GM21723 (cell line): ENCODE results near the gene SFI1.

Source experiments
- ATAC-seq: cut with Tn5 transposase; IDR thresholded peaks from one replicate; pipeline ENCODE4 v1.9.1; 2021; ENCODE audit warnings: mild to moderate bottlenecking, moderate library complexity; ENCODE audit not compliant: unreplicated experiment

The SFI1 gene

DNA sequence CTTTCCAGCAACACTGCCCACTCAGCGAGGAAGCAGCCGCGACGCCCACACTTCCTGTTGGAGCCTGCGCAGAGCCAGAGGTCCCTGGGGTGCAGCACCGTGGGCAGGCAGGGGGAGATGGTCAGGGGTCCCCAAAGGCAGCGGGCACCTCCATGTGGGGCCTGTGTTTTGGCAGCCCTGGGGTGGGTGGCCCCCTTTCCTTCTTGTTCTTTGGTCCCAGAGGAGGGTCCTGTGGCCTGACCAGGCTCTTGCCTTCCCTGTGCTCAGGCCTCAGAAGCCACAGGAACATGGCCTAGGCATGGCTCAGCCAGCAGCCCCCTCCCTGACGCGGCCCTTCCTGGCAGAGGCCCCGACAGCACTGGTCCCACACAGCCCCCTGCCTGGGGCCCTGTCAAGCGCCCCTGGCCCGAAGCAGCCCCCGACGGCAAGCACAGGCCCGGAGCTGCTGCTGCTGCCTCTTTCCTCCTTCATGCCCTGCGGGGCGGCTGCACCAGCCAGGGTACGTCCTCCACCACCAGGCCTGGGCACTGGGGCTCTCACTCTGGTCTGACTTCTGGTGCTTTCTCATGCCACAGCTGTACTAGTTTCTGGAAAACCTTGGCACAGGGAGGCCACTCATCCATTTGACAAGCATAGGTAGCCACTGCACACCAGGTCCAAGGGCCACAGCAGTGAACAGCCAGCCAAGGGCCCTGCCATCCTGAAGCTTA lies 118.6 kb downstream of the SFI1 start:
- no peak for ATAC-seq

DNA sequence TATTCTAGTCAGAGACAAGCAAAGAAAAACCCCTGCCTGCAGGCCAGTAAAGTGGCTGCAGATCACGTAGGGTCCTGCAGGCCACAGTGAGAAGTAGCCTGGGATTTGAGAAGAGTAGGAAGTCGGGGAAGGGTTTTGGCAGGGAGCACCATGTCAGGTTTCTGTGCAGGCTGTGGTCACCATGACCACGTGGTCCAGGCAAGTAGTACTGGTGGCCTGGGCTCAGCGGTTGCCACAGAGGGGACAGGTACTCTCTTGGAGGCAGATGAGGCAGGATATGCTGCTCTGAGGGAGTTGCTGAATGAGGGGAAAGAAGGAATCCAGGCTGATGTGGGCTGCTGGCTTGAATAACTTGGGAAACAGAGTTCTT lies 119.1 kb downstream of the SFI1 start:
- ATAC-seq, result no peak

DNA sequence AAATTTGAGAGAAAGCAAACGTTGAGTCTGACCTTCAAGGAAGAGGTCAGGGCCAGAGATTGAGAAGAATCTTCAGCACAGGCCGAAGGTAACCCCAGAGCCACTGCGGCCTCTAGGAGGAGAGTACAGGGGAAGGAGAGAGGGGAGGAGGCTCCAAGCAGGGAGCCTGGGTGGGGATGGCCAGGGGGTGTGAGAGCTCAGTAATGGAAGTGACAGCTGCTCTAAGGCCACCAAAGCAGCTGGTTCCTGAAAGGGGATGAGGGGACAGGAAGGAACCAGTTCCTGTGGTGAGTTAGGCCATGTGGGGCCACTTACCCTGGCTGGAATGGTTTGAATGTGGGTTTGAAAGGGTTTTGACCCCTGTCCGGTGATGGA lies 119.6 kb downstream of the SFI1 start:
- ATAC-seq, result no peak

DNA sequence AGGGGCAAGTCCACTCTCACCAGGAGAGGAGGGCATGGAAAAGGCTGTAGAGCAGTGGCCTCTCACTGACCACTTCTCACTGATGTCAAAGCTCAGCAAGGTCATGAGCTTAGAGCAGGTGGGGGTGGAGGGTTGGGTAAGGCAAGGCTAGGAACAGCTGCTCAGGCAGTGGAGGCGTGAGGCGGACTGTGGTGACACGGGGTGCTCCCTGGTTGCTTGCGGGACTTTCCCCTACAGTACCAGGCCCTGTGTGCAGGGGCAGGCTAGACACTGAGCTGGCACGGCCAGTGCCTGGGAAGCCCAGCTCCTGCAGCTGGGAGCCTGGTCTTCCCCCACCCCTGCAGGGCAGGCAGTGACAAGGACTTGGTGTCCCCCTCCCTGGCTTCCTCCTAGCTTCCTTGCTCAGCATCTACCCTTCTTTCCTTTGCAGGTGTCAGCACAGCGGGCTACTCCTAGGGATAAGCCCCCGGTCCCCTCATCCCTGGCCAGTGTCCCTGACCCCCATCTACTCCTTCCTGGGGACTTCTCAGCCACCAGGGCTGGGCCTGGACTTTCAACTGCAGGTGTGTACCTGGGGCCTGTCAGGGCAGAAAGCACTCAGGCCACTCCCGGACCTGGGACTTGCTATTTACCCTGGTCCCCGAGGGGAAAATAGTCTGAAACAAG lies 120.1 kb downstream of the SFI1 start:
- no peak for ATAC-seq

DNA sequence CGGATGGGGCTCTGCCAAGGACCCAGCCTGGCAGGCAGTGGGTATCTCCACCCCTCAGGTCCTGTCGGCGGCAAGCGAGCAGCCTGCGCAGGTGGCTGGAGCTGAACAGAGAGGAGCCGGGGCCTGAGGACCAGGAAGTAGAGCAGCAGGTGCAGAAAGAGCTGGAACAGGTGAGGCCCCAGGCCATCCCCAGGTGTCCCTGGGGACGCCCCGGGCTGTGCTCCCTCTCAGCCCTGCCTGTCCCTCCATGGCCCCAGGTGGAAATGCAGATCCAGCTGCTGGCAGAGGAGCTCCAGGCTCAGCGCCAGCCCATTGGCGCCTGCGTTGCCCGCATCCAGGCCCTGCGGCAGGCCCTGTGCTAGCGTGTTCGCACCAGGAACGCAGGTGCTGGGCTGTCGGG lies 121.7 kb downstream of the SFI1 start:
- ATAC-seq, result no peak

DNA sequence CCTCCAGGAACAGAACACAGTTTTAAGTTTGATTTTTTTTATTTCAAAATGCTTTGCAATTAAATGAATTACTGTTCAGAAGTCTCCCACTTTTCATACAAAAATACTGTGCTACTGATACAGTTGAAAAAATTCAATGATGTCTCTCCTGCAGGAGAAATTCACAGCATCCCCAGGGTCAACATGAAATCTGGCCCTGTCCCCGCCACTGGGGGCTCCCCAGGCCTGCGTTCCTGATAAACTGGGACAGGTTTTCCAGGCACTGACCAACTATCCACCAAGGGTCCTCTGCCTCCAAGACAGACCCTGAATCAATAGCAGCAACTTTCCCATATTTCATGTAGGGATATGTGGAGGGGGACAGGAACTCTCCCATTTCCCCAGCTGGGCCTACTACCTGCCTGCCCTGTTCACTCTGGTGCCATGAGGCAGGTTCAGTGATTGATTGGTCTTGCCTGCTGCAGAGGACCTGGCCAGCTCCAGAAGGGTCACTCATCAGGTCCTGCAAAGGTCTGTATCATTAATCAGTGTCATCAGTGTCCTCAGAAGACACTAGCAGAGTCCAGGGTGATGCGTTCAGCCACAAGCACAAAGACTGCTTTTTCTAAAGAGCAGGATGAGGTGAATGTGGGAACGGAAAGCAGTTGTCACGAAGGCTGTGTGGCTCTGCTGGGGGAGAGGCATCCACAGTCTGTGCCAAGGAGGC lies 122.3 kb downstream of the SFI1 start:
- no peak for ATAC-seq

DNA sequence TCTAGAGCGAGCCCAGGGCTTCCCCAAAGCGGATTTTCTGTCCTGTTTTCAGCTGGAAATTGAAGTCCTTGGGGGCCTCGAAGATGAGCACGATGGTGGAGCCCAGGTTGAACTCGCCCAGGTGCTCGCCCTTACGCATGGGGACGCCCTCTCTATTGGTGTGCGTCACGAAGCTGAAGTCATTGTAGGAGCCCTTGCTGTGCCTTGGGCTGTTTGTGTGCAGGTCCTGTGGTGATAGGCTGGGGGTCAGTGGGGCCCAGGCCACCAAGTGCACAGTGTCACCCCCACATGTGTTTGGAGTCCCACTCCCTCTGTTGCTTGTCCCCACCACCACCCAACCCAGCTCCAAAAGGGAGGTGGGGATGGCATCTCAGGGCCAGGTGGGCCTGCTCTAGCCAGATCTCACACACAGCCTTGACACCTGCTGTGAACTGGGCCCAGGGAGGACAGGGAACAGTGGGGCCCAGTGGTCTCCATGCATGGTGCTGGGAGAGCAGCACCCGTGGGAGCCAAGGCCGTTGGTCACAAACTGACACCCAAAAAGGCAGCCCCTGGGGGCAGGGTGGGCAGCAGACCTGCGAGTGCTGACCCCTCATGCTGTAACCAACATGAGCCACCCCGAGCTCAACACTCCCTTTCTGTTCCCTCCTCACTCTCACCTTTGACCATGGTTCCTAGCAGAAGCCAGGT lies 123.4 kb downstream of the SFI1 start:
- no peak for ATAC-seq

DNA sequence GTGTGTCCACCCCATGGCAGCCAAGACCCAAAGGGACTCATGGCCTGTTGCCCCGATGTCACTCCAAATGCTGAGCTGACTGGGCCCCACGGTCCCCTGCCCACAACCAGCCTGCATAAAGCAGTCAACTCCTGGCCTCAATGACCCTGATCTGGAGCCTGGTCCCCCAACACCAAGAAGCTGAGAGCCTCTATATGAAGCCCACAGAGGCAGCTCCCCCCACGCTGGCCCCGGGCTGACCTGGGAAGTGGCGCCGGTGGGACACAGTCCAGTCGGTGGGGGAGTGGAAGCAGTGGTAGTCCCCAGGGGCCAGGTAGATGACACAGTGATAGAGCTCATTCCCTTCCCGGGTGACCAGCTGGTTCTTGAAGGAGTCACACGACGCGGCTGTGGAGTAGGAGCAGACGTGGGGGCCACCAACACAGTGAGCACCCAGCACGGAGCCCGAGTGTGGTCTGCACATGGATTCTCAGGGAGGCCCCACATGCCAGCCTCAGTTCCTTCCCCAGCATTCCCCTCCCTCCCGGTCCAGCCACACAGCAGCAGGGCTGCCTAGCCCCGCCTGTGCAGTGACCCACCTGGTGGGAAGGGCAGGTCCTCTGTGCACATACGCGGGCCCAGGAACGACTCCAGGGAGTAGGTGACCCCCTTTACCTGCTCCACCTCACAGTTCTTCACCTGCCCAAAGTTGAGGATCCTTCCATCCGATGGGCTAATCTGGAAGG lies 124.6 kb downstream of the SFI1 start:
- ATAC-seq, result no peak

DNA sequence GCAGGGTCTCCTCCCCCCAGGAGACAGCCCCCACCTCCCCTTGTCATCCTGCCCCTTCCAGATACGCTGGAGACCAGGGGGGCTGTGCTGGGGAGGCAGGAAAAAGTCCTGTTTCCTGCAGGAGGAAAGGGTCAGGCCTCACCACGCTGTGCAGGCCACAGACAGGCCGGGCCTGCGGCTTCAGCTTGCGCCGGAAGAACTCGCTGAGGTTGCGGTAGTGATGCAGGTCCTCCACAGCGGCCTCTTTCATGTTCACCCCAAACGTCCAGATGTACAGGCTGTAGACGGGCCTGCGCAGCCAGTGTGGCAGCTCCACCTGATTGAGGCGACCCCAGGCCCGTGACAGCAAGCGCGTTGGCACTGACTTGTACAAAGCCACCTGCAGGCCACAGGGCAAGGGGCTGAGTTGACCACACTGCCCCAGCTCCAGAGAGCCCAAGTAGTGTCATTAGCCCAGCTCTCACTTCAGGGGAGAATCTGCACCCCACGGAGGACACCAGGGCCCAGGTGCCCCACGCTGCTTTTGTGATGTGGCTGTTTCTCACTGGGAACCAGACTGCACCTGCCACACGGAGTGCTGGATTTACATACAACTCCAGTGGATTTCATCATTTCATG lies 125.3 kb downstream of the SFI1 start:
- no peak for ATAC-seq

DNA sequence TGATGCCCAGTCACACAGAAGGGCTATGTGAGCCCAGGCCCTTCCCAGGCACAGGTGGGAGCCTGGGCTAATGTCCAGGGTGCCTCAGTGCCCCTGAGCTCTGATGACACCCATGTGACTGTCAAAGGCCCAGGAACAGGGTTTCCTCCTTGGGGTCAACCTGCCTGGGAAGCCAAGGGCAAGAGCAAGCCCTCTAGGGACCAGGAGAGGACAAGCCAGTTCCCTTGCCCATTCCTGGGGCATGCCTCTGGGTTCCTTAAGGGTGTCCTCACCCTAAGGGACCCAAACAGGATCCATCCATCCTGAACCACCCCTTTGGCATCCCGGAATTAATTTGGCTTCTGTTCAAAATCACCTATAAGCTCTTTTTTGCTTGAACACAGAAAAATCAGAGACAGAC lies 126.6 kb downstream of the SFI1 start:
- no peak for ATAC-seq

DNA sequence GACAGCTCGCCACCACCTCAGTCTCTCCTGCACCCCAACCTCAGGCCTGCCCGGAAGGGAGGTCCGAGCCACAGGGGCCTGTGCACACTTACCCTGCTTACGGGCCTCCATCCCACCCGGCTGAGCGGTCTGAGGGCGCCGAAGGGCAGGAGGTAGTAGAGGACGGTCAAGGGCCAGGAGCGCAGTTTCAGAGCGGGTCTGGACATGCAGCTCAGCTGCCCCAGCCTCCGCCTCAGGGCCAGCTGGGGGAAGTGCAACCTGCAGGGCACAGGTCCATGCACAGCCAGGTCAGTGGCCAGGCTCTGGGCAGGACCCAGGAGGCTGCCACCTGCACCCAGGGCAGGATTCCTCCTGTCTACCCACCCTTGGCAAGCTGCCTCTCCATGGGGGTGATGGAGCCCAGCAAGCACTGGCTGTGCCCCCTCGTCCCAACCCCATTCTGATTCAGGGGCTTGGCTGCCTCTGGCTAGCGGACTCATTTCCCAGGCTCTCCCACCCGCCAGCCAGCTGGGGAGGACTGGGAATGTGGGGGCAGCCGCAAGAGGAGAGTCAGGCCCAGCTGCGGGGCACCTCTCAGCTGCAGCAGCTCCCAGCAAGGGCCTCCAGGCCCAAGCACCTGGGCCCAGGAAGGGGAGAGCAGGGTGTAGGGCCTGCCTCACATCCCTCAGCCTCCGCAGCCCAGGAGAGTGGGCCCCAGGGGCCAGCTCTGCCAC lies 127.4 kb downstream of the SFI1 start:
- ATAC-seq, result no peak

DNA sequence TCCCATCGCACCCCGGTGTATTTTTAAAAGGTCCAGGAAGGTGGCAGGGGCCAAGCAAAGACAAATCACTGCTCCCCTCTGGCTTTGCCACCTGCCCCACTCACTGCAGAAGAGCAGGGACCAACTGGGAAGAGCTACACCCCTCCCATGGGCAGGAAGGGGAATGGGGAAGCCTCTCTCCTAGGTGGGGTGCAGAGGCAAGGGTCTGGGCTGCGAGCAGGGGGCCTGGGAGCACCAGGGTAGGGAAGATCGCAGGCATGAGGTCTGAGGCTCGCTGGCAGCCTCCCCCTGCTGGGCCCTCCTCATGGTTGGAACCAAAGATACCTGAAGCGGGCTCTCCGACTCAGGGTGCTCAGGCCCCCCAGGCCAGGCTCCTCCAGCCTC lies 128.9 kb downstream of the SFI1 start:
- ATAC-seq, result no peak

DNA sequence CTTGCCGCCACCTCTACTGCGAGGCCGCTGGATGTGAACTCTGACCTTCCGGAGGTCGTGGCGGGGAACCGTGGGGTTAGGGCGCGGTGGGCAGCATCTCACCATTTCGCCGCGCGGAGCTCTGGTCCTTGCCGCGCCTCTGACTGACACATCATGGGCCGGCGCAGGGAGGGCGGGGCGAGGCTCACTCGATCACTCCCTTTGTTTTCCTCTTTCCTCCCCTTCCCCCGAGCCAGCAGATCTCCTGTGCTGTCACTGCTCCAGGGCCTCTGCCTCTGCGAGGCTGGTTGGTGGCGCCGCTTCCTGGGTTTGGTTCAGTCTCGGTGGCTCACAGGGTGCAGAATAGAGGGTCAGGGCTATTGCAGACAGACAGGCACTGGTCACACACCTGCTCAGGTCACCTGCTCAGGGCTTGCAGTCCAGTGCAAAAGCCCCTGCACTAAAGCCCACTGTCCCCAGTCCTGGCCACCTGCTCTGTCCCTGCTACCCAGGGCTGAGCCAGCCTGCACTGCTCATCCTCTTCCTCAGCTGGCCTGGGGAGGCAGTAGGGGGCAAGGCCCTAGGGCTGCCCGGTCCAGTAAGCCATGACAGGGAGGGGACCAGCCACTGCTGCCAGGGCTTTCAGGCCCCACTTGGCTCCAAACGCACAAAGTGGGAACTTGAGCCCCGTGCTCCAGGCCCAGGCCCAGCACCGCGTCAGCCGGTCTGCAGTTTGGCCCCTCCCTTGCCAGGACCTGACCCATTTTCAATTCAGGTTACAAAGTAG lies 129.5 kb downstream of the SFI1 start:
- no peak for ATAC-seq

DNA sequence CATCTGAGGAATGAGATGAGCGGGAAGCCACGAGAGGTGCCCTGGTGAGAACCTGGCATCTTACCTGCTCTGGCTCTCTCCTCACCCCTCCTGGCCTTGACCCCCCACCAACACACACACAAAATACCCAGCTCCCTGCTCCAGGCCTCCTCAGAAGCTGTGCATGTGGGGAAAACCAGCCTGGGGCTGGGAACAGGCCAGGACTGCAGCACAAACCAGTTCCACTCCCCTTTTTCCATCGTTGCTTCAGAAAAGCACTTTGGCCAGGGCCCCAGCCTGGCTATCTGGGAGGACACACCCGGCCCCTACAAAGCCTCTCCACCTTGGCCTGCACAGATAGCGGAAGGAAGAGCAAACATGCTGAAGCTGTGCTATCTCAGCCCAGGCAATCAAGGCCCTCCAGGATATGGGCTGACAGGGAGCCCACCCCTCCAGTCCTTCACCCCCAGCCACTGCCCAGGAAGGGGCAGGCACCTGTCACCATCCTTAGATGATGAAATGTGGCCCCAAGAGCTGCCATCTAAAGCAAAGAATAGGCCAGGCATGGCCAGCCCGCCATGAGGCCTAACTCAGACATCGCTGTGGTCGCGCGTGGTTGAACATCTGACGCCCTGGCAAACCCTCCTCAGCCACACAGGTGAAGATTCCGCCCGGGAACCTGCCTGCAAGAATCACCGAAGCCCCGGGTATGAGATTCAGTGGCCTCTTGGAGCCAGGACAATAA lies 130.3 kb downstream of the SFI1 start:
- ATAC-seq, result no peak

DNA sequence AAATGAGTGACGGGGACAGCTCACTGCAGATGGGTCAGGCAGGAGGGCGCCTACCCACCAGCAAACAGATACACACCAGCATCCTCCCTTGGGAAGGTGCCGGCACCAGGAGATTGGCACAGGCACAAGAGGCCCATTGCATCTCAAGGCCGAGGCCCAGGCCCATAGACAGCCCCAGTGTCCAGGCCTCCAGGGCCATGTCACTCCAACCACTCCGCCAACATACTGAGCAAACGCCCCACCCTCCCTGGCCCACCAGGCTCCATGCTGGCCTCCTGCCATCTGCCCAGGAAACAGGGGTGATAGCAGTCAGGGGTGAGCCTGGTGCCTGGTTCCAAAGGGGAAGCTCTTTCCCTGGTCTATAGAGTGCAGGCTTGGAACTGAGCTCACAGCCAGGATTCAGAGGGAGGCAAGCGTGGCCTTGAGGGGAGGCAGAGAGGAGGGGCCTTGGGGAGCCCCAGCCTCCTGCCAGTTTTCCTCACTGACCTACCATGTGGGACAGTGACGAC lies 130.9 kb downstream of the SFI1 start:
- no peak for ATAC-seq

DNA sequence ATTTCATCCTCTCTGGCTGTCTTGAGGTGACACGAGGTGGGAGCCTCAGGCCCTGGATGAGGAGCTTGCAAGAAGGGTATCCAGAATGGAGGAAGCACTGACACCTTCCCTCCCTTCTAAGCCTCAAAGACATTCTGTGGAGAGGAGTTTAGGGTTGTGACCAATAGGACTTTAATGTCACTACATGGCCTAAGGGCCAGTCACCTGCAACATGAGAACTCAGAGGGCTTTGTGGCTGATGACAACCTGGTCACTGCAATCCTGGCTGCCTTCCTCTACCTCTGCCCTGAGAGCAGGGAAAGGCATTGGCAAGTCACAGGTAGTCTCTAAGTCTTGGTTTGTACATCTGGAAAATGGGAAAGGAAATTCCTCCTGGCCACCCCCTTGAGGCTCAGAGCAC lies 132.0 kb downstream of the SFI1 start:
- ATAC-seq, result no peak

DNA sequence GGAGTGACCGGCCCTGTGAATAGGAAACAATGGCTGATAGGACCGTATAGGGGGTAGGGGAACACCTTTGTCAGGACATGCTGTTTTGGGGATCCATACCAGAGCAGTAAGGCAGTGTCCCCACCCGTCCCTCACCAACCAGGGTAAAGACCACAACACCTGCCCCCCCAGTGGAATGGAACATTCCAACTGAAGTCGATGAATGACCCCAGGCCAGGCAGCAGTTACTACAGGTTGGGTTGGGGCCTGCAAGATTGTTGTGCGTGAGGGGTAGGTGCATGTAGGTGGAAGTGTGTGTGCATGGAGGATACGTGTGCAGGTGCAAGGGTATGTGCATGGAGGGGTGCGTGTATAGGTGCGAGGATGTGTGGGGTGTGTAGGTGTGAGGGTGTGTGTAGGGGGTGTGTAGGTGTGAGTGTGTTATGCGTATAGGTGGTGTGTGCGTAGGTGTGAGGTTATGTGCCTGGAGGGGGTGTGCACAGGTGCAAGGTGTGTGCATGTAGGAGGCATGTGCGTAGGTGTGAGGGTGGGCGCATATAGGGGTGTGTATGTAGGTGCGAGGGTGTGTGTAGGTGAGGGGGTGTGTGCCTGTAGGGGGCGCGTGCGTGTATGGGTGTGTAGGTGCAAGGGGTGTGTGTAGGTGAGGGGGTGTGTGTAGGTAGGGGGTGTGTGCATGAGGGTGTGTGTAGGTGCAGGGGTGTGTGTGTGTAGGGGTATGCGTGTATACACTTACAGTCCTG lies 132.8 kb downstream of the SFI1 start:
- no peak for ATAC-seq

DNA sequence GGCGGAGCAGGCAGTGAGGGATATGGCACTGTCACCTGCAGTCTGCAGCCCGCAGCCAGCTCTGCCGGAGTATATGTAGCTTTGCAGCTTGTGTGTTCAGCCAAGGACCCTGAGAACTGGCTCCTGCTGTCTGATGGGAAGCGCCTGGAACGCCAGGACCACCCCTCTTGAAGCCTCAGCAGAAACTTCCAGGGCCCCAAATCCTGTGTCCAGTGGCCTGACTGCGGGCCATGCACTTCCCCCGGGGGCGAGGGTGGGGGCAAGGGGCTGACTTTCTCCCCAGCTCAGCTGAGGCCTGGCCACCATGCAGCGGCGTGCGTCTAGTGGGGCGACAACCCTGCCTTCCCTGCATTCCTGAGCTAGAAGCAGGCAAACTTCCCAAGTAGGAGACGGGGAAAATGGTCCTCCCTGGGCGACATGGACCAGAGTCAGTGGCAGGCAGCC lies 133.4 kb downstream of the SFI1 start:
- ATAC-seq, result no peak
